ENCODE measurements around the gene UBE2E1.

DNA sequence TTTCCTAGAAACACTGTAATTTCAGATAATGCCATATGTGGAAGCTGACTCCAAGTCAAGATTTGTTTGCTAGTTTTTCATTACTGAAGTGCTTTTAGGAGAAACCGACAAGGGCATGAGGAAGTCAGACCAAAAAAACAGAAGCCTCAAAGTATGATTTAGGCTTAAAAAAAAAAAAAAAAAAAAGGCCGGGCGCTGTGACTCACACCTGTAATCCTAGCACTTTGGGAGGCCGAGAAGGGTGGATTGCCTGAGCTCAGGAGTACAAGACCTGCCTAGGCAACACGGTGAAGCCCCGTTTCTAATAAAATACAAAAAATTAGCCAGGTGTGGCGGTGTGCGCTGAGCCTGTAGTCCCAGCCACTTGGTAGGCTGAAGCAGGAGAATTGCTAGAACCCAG is 122.8 kb downstream of the UBE2E1 start:
- TF ChIP-seq RAD21 (IDR thresholded peaks at IDR 0.05; ENCODE audit: low read depth) (no peak), EP300 (IDR thresholded peaks at IDR 0.05; ENCODE audit: borderline replicate concordance) (no peak), CREB1 (IDR thresholded peaks at IDR 0.05; ENCODE audit: low read depth) (no peak), YY1 (IDR thresholded peaks at IDR 0.05; ENCODE audit: low read depth) (no peak), TEAD4 (IDR thresholded peaks at IDR 0.05) (no peak)
- TF ChIP-seq, protein P1, sequence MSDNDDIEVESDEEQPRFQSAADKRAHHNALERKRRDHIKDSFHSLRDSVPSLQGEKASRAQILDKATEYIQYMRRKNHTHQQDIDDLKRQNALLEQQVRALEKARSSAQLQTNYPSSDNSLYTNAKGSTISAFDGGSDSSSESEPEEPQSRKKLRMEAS (IDR thresholded peaks at IDR 0.05) = no peak

Data from Ishikawa (cell line).